Stimulated activated CD8-positive, alpha-beta memory T cell treated with anti-CD3 and anti-CD28 coated beads, Interleukin-4, amount 100 ng/mL, for 1 hour (primary cell): ENCODE data around the gene WDR5.
"Not testable (repeated sequence)": the region's sequence is repeated elsewhere in the genome, so short reads cannot be mapped to it uniquely, and the experiment has no call there.

Experiments
- DNase-seq, 2 donors: peaks; one replicate each; pipeline ENCODE4 v3.0.0-alpha.2; 2020; ENCODE audit warnings: low read depth in 2 of 2, low spot score in 1 of 2

The WDR5 gene

DNA sequence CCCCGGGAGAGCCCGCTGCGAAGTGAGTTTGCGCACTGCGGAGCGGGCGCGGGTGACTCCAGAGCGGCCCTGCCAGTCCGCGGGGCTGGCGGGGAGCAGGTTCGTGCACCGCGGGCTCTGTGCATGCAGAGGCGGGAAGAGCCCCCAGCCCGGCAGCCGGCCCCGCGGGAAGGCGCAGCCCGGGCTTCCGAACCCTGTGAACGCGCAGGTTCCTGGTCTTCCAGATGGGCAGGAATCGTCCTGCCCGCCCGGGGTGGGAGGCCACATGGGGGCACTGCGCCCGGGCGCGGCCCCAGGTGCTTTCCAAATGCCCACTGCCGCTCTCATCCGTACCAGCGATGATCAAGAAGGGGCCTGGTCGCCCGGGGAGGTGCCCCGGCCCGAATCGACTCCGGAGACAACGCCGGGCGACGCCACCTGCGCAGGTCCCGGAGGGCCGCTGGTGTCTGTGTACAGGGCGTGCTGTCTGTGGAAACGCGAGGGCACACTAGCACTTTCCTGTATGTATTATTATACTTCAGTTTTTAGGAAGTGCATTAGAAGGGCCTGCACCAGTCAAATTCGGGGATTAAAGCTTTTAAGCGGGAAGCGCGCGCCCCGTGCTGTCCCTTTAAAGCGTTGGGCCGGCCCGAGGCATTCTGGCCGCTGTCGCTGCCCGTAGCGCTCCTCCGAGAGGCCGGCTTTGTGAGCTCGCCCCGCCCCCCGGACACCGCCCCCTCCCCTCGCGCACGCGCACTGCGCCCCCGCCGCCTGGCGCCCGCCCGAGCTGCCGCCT, at the start of gene WDR5:
WDR5 (plus strand) TSS at position 740 of the 775 bp plus-strand sequence. CDS start 3,796 bp downstream, outside the sequence.
- DNase-seq: peak; percentile 83 to 89

DNA sequence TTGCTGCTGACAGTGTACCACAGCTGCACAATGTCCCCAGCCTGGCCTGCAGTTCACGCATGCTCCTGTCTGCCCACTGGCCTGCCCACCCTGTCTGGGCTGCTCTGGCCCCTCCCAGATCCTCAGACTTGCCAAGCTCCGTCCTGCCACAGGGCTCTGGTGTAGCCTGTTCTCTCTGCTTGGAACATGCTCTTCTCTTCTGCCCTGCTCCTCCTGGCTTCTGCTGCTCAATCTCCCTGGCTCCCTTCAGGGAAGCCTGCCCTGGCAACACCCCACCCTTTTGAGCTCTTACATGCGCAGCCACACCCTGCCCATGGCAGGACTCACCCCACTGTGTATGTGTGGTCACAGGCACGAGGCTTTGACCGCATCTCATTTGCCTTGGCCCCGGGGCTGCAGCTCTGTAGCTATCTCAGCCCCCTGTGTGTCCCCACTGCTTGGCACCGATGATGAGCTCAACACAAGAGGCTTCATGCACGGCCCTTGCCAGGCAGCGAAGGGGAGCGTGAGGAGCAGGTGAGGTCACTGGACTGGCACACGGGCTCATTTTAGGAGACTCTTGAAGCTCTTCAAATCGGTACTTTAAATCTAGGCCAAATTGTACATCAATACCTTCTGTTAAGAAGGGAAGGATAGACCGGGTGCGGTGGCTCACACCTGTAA, 47.7 kb upstream of the WDR5 start:
- no peak for DNase-seq

DNA sequence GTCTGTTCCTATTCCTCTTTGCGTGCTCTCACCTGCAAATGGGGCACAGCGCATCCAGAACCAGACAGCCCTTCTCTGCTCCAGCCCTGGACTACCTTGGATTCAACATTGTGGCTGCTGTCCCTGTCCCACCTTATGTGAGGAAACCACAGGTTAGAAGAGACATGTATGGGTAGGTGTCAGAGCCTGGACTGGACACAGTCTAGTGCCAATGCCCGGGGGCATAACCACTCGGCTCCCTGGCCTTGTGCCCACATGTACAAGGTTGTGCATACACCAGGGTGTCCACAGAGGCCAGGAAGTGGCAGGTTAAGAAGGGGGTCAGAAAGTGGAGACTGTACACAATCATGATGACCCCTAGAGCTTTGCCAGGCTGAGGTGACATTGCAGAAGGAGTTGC, 45.9 kb upstream of the WDR5 start:
- no peak for DNase-seq

DNA sequence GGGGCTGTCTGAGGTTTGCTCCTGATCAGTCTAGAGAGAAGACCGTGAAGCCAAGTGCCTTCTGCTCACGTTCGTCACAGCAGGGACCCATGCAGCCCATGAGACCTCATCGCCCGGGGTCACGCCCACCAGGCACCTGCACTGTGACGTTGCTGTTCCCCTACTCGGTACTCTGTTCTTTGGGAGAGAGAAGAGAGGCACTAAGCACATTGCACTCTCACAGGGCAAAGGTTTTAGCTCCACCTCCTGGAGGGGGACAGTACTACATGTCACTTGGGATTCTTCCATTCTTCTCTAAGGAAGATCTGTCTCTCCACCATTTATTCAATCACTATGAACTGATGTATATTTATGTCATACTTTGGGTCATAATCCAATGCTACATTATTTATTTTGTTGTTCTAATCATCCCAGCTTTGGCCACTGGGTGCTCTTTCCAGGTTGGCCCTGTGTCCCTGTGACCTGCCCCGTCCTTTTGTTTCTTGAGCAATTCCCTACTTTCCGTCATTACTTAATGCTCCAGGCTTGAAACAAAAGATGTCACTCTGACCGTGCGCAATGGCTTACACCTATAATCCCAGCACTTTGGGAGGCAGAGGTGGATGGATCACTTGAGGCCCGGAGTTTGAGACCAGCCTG, 36.6 kb upstream of the WDR5 start:
- peak; percentile 8 to 14 for DNase-seq

DNA sequence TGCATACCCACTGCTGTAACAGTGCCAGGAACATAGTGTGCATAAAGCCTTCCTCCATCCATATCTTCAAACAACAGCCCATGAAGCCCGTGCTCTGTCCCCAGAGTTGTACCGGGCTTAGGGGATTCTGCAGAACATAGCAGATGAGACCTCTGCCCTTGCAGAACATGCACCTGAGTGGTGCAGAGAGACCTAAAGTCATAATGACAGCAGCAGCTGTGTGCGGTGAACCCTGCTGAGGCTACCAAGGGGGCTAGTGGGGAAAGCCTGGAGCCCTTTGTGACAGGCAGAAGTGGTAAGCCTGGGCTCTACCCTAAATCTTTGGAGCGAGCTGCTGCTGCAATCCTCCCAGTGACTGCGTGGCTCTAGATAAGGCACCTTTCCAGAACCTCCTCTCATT, 35.8 kb upstream of the WDR5 start:
- no peak for DNase-seq

DNA sequence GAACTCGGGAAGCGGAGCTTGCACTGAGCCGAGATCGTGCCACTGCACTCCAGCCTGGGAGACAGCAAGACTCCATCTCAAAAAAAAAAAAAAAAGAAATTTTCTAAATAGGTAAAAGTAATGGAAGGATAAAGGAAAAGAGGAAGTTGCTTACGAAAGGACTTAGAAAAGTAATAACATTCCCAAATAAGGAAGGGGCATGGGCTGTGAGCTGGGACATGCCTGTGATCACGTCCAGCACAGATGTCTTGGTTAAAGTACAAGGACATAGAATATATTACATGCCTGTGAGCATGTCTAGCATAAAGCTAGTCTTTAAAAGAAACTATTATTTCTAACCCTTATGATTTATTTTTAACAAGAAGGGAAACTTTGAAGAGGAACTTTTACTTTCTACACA, 34.7 kb upstream of the WDR5 start:
- not testable (repeated sequence) for DNase-seq

DNA sequence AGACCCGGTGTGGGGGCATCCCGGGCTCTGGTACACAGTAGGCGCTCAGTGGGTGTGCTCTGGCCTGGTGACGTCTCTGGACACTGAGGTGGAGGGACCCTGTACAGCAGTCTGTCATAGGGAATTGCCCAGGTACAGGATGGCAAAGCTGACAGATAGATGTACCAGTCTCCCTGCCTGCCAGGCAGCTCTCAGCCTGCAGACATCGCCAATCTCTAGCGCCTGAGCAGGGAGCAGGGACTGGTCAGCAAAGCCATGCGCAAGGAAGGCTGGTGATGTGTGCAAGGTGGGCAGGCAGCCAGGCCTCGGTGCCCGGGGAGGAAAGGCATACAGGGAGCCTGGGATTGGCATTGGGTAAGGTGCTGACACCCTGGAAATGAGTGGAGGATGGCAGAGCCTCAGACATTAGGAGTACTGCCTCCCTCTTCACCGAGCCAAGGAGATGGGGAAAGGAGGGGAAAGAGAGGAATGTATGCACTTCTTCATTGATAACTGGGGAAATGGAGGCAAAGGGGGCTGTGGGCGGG, 34.2 kb upstream of the WDR5 start:
- DNase-seq: no peak

DNA sequence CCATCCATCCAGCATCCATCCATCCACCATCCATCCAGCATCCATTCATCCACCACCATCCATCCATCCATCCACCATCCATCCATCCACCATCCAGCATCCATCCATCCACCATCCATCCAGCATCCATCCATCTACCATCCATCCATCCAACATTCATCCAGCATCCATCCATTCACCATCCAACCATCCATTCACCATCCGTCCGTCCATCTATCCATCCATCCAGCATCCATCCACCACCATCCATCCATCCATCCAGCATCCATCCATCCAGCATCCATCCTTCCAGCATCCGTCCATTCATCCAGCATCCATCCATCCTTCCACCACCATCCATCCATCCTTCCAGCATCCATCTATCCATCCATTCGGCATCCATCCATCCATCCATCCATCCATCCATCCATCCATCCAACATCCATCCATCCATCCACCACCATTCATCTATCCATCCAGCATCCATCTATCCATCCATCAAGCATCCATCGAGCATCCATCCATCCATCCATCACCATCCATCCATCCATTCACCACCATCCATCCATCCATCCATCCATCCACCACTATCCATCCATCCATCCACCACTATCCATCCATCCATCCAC, 32.4 kb upstream of the WDR5 start:
- DNase-seq: no peak

DNA sequence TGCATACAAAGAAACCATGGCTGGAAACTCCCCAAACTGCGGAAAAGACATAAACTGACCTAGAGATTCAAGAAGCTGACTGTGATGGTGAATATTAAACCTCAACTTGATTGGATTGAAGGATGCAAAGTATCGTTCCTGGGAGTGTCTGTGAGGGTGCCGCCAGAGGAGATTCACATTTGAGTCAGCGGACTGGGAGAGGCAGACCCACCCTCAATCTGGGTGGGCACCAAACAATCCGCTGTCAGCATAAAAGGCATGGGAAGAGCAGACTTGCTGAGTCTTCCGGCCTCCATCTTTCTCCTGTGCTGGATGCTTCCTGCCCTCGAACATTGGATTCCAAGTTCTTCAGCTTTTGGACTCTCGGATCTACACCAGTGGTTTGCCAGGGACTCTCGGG, 24.8 kb upstream of the WDR5 start:
- no peak for DNase-seq

DNA sequence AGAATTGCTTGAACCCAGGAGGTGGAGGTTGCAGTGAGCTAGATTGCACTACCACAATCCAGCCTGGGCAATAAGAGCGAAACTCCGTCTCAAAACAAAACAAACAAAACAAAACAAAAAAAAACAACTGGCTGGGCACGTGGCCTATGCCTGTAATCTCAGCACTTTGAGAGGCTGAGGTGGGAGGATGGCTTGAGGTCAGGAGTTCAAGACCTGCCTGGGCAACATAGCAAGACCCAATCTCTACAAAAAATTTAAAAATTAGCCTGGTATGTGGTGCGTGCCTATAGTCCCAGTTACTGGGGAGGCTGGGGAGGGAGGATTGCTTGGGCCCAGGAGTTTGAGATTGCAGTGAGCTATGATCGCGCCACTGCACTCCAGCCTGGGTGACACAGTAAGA, 23.3 kb upstream of the WDR5 start:
- DNase-seq: no peak

DNA sequence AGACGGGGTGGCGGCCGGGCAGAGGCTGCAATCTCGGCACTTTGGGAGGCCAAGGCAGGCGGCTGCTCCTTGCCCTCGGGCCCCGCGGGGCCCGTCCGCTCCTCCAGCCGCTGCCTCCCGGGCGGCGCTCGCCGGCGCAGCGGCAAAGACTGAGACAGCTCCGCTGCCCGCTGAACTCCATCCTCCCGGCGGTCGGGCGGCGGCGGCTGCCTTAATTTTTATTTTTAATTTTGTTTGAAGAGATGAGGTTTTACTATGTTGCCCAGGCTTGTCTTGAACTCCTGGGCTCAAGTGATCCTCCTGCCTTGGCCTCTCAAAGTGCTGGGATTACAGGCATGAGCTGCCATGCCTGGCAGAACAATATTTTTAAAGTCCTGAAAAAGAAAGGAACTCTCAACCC, 16.9 kb upstream of the WDR5 start:
- not testable (repeated sequence) for DNase-seq

DNA sequence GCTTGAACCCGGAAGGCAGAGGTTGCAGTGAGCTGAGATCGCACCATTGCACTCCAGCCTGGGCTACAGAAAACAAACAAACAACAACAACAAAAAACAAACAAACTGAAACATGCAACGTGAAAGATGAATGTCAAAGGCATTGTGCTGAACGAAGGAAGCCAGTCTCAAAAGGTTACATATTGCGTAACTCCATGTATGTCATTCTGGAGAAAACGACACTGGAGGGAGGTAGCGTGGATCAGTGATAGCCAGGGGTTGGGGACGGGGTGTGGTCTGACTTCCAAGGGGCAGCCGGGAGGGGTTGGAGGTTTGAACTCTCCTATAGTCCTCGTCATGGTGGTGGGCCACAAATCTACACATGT, 12.1 kb upstream of the WDR5 start:
- no peak for DNase-seq

DNA sequence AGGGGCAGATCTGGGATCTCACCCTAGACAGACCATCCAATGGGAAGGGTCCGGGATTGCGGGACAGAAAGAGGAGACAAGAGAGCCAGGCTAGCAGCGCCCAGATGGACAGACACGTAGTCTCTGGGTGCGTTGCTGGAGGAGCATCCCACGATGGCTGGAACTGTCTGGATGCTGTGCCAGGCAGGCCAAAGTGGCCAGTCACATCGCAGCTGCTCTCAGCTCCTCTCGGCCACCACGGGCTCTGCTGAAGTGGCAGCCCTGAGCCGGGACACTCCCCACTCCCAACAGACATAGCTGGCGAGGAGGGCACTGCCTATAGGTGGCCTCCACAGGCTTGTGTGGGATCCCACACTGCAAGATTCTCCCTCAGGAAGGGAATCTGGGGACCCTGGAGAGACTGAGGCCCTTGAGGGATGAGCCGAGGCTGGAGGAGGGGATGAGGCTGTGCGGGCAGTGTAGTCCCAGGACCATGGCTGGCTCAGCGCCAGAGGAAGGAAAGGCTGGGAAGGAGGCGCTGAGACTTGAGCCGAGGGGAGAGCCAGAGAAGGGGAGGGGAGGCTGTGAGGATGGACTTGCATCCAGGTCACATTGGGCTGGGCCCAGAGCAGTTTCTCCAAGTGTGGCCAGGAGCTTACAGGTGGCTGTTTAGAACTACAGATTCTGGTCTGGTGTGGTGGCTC, 10.3 kb upstream of the WDR5 start:
- DNase-seq: no peak

DNA sequence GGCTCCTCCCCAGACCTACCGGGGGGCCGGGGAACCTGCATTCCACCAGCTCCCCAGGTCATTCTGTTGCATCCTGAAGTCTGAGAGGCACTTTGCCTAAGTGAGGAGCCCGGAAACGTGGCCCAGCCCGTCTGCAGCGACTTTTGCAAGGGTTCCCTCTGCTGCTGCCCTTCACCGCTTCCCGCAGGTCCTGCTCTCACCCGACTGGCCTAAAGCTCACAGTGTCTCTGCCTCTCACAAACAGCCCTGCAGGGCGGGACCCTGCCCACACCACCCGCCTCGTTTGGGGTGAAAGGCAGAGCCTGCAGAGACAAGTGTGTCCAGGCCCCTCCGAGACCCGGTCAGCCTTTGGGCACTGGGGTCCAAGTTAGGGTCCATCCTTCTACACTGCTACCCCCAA, 9.5 kb upstream of the WDR5 start:
- no peak for DNase-seq

DNA sequence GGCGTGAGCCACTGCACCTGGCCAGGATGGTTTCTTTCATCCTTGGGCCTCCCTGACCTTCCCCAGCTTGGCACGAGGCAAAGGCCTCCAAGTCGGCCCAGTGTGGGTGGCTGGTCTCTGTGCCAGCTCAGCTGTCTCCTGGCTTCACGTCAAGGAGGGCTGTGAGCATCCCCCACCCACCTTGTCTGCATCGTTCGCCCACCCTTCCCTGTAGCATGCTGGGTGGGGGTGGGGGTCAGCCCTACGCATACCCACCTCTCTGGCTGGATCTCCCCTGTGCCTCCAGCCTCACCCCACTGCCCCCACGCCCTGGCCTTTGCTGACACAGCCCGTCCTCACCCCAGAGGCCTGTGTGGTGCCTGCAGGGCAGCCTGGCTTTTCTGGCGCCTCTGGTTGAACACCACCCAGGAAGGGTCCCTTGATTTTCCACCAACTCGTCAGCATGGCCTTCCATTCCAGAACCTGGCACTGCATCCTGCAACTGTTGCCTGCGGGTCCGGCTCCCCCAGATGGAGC, 8.8 kb upstream of the WDR5 start:
- DNase-seq: no peak

DNA sequence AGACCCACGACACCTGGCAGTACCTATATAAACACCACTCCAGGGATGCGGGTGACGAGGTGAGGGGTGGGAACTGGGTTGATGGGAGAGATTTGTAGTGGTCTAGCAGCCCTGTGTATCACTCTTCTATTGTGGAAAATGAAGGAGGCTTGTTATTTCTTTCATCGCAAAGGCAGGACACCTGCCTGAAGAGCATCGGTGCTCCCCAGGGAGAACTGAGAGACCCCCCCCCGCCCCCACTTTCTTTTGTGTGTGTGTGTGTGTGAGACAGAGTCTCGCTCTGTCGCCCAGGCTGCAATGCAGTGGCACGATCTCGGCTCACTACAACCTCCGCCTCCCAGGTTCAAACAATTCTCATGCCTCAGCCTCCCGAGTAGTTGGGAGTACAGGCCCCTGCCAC, 8.3 kb upstream of the WDR5 start:
- no peak for DNase-seq

DNA sequence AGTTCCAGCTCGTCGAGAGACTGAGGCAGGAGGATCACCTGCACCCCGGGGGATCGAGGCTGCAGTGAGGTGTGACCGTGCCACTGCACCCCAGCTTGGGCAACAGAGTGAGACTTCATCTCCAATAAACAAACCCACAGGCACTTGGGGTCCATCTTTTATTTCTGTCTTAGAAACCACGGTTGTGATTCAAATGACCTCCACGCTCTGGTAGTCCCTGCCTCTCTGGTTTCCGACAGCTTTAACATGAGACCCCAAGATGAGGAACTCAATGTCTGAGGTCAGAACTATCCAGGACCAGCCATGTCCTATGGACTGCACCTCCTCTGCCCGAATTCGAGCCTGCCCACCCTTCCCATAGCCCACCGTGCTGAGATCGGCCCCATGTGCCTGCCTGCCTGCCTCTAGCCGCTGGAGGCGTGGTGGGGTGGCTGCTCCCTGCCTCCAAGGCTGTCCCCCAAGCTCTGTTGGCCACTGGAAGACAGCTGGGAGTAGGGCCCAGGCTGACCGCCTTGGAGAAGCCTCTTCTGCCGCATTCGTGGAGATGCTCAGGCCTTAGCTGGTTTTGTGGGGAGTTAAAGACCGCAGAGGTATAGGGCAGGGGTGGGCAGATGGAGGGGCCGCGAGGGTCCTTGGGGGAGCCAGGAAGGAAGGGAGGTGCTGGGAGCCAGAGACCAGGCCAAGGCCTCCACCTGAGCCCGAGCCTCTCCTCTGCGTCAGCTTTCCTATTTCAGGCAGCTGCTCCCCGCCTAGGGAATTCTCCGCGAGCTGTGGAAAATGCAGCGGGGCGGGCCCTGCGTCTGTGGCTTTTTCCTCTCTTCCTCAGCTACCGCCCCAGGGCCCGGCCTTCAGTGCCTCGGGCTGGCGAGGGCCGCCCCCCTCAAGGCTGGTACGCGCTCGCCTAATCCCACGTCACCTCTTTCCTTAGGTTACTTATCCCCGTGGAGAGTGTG, 6.9 kb upstream of the WDR5 start:
- no peak for DNase-seq

DNA sequence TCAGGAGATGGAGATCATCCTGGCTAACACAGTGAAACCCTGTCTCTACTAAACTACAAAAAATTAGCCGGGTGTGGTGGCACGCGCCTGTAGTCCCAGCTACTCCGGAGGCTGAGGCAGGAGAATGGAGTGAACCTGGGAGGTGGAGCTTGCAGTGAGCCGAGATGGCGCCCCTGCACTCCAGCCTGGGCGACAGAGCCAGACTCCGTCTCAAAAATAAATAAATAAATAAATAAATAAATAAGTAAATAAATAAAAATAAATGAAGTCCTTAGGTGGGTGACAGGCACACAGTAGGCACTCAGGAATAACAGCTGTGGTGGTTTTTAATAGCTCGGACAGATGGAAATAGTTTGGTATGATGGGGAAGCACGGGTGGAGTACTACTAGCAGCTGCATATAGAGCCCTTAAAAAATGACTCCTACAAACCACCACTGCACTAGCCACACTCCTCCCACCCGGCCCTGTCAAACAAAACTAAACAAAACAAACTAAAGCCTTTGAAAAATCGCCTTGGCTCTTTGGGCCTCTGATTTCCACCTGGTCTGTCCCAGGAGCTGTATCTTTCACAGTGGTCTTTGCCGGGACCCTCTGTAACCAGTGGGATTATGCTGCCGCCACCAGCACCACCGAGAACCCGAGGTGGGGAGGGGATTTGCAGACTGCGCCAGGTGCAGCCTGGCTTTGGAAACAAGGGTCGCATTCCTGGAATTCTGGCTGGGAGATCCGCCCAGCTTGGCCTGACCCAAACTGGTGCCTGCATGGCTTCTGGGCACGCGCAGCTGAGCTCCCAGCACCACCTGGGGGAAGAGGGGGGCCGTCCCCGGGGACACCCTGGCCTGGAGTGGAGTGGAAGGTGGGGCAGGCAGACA, 5.1 kb upstream of the WDR5 start:
- no peak for DNase-seq
